Memory B cell (primary cell): ENCODE measurements around the gene OR10J4.
"Not testable (repeated sequence)": the region's sequence is repeated elsewhere in the genome, so short reads cannot be mapped to it uniquely, and the experiment has no call there.

Source experiments
- ATAC-seq: fragments of 150-1000 bp; cut with Tn5 transposase; 2 replicates; pipeline ENCODE4 v1.10.0; 2021; ENCODE audit warnings: low read depth, mild to moderate bottlenecking, moderate library complexity
- DNase-seq, 2 donors: peaks; one replicate each; pipeline ENCODE4 v3.0.0; 2022; ENCODE audit warnings: low spot score in 2 of 2
- H3K27ac Mint-ChIP-seq: one replicate; pipeline ENCODE4 v1.8.0; 2022; ENCODE audit warnings: mild to moderate bottlenecking, moderate library complexity, mixed read lengths
- H3K27me3 Mint-ChIP-seq: one replicate; pipeline ENCODE4 v1.8.0; 2022; ENCODE audit warnings: mixed read lengths
- H3K36me3 Mint-ChIP-seq: one replicate; pipeline ENCODE4 v1.8.0; 2022; ENCODE audit warnings: mild to moderate bottlenecking, mixed read lengths
- H3K4me1 Mint-ChIP-seq: one replicate; pipeline ENCODE4 v1.8.0; 2022; ENCODE audit warnings: mixed read lengths
- H3K4me3 Mint-ChIP-seq: one replicate; pipeline ENCODE4 v1.8.0; 2022; ENCODE audit warnings: mild to moderate bottlenecking, moderate library complexity, mixed read lengths
- H3K9me3 Mint-ChIP-seq: one replicate; pipeline ENCODE4 v1.8.0; 2022; ENCODE audit warnings: mixed read lengths

The OR10J4 gene

GRCh38 chr1:159449605-159450004, 17.6 kb downstream of the OR10J4 start:
- H3K4me1 Mint-ChIP-seq, H3K36me3 Mint-ChIP-seq, ATAC-seq, H3K4me3 Mint-ChIP-seq, H3K27ac Mint-ChIP-seq, DNase-seq, H3K27me3 Mint-ChIP-seq: not testable (repeated sequence)
- peaks cover 14% of the 10 kb centered on the region for H3K9me3 Mint-ChIP-seq

DNA sequence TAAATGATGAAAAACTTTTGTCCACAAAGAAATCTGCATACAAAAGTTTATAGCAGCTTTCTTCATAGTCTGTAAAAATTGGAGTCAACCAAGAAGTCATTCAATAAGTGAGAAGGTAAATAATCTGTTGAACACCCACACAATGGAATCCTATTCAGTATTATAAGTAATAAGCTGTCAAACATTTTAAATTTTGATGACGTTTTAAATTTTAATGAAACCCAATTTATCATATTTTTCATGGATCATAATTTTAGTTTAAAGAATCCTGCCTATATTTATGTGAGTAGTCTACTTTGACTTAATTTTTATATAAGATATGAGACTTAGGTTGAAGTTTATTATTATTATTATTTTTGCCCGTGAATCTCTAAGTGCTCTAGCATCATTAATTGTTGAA, 27.5 kb downstream of the OR10J4 start:
- Mint-ChIP-seq H3K4me1 (no peaks in the 10 kb centered on the region), H3K4me3 (no peak overlapping the region), H3K9me3 (peaks cover 12% of the 10 kb centered on the region), H3K36me3 (peaks cover 1% of the 10 kb centered on the region), H3K27me3 (no peaks in the 10 kb centered on the region), H3K27ac (no peak overlapping the region)
- ATAC-seq (no peak), DNase-seq (no peak)

- H3K27me3 Mint-ChIP-seq, result peaks cover 6% of the 10 kb centered on the region
- H3K36me3 Mint-ChIP-seq, result peaks cover 1% of the 10 kb centered on the region
- H3K4me1 Mint-ChIP-seq, result no peaks in the 10 kb centered on the region
- DNase-seq (no peak), ATAC-seq (no peak)
- no peak overlapping the region for H3K4me3 Mint-ChIP-seq
- H3K9me3 Mint-ChIP-seq, result peaks cover 11% of the 10 kb centered on the region
- H3K27ac Mint-ChIP-seq, result no peak overlapping the region
Observed at GRCh38 chr1:159465191-159465603, 33.2 kb downstream of the OR10J4 start.

DNA sequence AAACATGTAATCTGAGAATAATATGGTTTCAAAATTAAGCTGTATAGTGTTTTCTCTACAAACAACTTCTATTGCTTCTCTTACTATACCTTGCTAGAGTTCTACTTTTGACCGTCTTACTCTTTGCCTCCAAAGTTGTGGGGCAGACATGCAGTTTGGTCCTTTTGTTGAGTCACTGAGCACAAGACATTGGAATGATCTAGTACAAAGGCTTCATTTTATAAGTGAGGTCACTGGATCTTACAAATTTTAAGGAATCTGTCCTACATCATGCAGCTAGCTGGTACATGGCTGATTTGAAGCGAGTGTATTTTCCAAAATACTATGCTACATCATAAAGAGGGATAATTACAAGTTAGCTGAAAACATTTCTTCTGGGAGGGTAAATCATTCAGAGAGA, 36.3 kb downstream of the OR10J4 start:
- no peak overlapping the region for H3K4me3 Mint-ChIP-seq
- no peak for DNase-seq
- H3K27ac Mint-ChIP-seq, result no peak overlapping the region
- H3K36me3 Mint-ChIP-seq, result no peaks in the 10 kb centered on the region
- H3K9me3 Mint-ChIP-seq, result peaks cover 2% of the 10 kb centered on the region
- no peak for ATAC-seq
- H3K4me1 Mint-ChIP-seq, result no peaks in the 10 kb centered on the region
- H3K27me3 Mint-ChIP-seq, result peaks cover 8% of the 10 kb centered on the region

GRCh38 chr1:159469921-159470533, 38.0 kb downstream of the OR10J4 start:
- Mint-ChIP-seq H3K36me3 (no peaks in the 10 kb centered on the region), H3K4me3 (no peak overlapping the region), H3K27ac (no peak overlapping the region), H3K27me3 (peaks cover 8% of the 10 kb centered on the region), H3K4me1 (no peaks in the 10 kb centered on the region), H3K9me3 (no peaks in the 10 kb centered on the region)
- DNase-seq (no peak), ATAC-seq (no peak)

DNA sequence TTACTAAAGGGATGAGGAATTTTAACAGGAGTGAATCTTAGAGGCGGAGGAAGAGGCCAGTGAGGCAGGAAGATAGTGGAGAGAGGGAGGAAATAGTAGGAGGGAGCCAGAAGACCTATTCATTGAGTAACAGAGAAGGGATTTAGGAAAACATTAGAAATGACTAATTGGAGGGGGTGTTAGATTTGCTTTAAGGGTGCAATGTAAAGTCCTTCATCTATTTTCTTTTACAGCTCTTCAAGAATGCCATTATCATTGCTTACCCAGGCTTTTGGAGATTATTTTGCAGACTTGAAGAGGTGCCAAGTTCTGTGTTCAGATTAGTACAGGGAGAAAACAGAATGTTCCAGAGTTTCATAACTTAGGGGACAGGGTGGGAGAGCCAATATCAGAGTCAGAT, 41.3 kb downstream of the OR10J4 start:
- Mint-ChIP-seq H3K27me3 (peaks cover 4% of the 10 kb centered on the region), H3K4me1 (no peaks in the 10 kb centered on the region), H3K9me3 (no peaks in the 10 kb centered on the region), H3K36me3 (no peaks in the 10 kb centered on the region), H3K27ac (no peak overlapping the region), H3K4me3 (no peak overlapping the region)
- DNase-seq (no peak), ATAC-seq (no peak)

DNA sequence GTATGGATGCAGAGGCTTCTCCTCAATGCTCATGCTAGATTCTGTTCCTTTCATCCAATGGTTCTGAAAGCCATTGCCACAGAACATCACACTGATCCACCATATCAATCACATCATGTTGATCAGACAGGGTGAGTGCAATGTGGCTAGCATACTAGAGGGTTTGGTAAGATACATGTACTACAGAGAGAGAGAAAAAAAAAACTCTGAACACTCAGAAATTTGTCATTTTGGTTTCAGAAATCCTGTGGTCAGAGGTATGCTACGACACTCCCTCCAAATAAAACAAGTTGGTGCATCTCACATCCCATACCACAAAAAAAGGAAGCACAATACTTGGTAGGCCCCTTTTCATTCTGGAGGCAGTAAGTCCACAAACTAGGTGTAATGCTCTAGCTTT, 42.9 kb downstream of the OR10J4 start:
- peaks cover 5% of the 10 kb centered on the region for H3K27me3 Mint-ChIP-seq

More for the DNA sequence above, 42.9 kb downstream of the OR10J4 start:
- Mint-ChIP-seq H3K4me3 (no peak overlapping the region), H3K27ac (no peak overlapping the region), H3K36me3 (no peaks in the 10 kb centered on the region), H3K4me1 (no peaks in the 10 kb centered on the region), H3K9me3 (no peaks in the 10 kb centered on the region)
- no peak for ATAC-seq
- DNase-seq, result no peak
